CD4-positive, alpha-beta T cell treated with Interleukin-17A for 1 hour (primary cell): ENCODE measurements around the gene SMIM26.
"Not testable (repeated sequence)": the region's sequence is repeated elsewhere in the genome, so short reads cannot be mapped to it uniquely, and the experiment has no call there.

ENCODE experiments used
- DNase-seq: peaks from one replicate; pipeline ENCODE4 v3.0.0-alpha.2; 2020

The SMIM26 gene

DNA sequence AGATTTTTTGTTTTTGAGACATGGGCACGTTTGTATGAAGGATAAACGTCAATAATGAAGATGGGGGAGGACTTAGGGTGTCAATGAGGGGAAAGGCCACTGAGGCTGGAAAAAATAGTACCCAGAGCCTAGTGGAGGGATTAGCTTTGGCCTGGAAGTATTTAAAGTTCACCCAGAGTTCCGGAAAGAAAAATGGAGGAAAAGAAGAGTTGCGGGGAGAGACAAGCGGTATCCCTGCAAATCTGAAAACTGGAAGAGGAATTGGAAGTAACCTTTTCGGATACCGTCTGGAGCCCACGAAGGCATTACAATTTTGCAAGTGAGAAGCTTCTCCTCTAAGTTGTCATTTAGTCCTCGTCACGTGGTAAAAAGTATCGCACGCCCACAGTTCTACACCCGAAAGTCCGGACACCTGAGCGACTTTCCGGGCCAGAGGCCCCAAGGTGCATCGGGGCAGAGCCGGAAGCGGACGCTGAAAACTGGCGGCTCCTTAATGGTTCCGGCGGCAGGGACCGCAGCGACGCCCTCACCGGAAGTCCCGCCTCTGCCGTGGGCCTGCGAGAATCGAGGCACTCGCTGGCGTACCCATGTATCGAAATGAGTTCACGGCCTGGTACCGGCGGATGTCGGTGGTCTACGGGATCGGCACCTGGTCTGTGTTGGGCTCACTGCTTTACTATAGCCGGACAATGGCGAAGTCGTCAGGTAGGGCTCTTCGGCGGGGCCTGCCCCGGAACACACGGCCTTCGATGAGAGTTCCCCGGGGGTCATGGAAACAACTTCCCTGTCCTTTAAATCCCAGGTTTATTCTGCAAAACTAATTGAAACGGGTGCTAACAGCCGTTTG is at the start of gene SMIM26:
Gene SMIM26 (plus strand): TSS at position 541 of the 847 bp plus-strand sequence. CDS start 47 bp downstream, at position 588.
- DNase-seq = peak; percentile 95

GRCh38 chr20:18522066-18522465 is 45.2 kb upstream of the SMIM26 start:
- DNase-seq = not testable (repeated sequence)

GRCh38 chr20:18523066-18523465 is 44.2 kb upstream of the SMIM26 start:
- DNase-seq = no peak

- no peak for DNase-seq
Measured at GRCh38 chr20:18524646-18525045, 42.6 kb upstream of the SMIM26 start.

DNA sequence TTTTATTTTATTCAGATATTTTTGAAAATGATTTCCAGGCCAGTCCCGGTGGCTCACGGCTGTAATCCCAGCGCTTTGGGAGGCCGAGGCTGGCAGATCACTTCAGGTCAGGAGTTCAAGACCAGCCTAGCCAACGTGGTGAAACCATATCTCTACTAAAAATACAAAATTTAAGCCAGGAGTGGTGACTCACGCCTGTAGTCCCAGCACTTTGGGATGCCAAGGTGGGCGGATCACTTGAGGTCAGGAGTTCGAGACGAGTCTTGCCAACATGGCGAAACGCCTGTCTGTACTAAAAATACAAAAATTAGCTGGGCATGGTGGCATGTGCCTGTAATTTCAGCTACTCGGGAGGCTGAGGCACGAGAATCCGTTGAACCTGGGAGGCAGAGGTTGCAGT is 40.5 kb upstream of the SMIM26 start:
- not testable (repeated sequence) for DNase-seq

DNA sequence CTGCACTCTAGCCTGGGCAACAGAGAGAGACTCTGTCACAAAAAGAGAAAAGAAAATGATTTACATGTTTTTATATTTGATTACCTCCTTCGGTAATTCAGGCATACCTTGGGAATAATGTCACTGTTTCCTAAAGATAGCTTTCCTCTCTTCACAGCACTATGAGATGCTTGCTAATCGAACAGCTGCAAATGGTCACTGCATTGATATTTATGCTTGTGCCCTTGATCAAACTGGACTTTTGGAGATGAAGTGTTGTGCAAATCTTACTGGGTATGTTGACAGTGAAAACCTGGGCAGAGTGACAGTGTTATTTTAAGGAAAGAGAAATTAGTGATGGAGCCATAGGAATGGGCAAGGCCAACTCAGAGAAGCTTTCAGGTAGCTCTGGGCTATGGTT is 39.9 kb upstream of the SMIM26 start:
- DNase-seq = no peak

GRCh38 chr20:18527836-18528235 is 39.4 kb upstream of the SMIM26 start:
- no peak for DNase-seq

DNA sequence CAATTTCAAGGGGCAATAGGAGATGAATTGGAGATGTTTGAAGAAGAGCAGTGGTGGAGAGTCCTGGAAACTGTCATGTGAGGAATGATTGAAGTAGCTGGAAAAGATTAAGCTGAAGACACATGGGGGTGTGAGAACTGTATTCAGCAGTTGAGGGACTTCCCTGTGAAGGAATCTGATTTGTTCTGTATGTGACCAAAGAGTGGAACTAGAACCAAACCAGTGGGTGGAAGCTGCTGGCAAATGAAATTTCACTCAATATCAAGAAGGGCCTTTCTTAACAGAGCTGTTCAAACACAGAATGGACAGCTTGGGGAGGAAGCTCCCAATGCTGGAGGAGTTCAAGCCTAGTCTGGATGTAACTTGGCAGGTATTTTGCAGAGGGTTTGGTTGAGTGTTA is 38.2 kb upstream of the SMIM26 start:
- DNase-seq = no peak

- DNase-seq = no peak
Measured at GRCh38 chr20:18532626-18533025, 34.6 kb upstream of the SMIM26 start.

DNA sequence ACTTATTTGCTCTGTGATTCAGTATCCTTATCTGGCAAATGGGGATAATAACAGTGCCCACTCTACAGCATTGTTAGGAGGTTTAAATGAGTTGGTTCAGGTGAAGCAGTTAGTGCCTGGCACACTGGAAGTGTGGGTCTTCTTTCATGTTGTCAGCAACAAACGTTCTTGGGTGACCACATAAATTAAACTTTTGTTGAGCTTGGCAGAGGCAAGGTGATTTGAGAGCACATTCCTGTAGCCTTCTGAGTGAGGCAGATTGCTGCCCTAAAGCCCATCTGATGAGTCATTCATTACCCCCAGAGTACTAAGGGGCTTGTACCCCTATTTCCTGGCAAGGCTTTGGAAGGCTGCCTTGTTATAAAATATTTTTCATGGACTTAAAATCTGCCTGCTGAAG is 33.7 kb upstream of the SMIM26 start:
- DNase-seq = no peak

- no peak for DNase-seq
Measured at GRCh38 chr20:18533978-18534644, 33.1 kb upstream of the SMIM26 start.

DNA sequence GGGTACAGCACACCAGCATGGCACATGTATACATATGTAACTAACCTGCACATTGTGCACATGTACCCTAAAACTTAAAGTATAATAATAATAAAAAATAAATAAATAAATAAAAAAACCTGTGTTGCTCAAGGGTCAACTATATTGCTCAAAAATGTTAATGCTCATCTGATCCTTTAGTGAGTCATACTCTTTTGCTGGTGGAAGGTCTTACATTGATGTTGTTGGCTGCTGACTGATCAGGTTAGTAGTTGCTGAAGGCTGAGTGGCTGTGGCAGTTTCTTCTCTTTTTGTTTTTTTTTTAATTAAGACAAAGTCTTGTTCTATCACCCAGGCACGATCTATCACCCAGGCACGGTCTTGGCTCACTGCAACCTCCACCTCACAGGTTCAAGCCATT is 29.6 kb upstream of the SMIM26 start:
- no peak for DNase-seq

DNA sequence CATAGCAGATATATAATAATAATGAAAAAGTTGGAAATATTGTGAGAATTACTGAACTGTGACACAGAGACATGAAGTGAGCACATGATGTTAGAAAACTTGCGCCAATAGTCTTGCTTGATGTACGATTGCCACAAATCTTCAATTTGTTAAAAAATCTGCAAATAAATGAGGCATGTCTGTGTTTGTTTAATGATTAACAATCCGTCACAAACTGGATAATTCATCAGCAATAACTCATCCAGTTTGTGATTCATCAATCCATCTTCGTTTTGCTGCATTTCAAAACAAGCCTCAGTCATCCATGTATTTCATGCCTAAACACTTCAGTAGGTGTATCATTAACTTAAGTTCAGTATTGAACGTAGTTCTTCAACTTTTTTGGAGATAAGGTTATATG is 25.5 kb upstream of the SMIM26 start:
- no peak for DNase-seq

GRCh38 chr20:18543216-18543615 is 24.0 kb upstream of the SMIM26 start:
- no peak for DNase-seq

DNA sequence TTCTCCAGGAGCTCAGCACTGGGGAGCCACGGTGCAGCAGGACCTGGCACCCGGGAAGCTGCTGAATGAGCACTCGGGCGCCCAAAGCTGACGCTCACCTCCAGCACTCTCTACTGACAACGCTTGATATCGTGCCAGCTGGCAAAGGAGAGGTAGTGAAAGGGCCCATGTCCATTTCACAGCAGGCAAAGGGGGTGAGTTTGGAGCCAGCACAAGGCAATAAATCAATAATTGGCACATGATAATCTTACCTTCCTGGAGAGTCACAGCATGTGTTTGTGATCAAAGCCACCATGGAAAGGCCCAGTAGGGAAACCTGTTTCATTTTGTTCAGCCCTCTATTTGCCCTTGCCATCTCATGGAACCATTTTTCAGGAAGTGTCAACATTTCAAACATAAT is 23.3 kb upstream of the SMIM26 start:
- no peak for DNase-seq

DNA sequence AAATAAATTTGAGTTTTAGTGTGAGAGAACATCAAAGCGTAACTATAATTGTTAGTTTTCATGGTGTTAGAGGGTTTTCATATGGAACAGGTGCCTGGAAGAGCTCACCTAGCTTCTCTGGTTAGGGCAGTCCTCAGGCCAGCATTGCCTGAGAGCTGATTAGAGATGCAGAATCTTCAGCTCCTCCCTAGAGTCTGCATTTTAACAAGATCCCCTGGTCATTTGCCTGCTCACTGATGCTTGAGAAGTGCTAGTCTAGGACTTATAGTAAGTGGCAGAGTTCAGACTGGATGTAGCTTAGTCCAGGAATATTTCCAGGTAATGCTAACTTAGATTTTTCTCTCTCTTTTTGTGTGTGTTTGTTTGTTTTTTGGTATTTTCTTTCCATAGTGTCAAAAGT is 21.7 kb upstream of the SMIM26 start:
- no peak for DNase-seq

DNA sequence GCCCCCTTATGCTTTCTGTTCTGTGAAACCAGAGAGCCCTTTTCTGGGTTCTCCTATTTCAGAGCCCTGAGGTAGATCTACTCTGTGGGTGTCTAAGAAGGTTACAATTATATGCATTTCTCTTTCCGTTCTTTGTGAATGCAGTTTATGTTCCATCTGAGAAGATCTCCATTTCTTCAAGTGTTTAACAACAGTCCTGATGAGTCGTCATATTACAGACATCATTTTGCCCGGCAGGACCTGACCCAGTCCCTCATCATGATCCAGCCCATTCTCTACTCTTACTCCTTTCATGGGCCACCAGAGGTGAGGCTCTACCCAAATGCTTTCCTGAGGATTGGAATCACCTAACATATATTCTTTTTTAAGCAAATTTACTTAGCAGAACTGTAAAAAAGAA is 18.8 kb upstream of the SMIM26 start:
- DNase-seq = no peak

- no peak for DNase-seq
Measured at GRCh38 chr20:18553746-18554145, 13.5 kb upstream of the SMIM26 start.

GRCh38 chr20:18567739-18568091 is 483 bp downstream of the SMIM26 start:
- no peak for DNase-seq

- DNase-seq = no peak
Measured at GRCh38 chr20:18571009-18571408, 3.8 kb downstream of the SMIM26 start.

DNA sequence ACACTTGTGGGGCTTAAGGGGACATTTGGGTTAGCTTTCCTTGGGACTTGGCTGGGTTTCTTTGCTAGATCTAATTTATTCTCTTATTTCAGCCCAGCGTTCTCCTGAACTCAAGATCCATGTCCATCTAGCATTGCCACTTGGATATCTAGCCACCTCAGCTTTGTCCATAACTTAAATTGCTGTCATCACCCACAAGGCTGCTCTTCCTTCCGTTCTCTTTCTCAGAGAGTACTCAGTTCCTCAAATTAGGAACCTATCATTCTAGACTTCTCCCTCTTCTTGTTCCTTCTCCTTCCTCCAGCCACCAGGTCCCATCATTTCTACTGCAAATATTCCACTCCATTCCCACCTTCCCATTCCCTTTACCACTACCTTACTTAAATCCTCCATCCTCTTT is 4.3 kb downstream of the SMIM26 start:
- no peak for DNase-seq

- DNase-seq = no peak
Measured at GRCh38 chr20:18577942-18578341, 10.7 kb downstream of the SMIM26 start.

DNA sequence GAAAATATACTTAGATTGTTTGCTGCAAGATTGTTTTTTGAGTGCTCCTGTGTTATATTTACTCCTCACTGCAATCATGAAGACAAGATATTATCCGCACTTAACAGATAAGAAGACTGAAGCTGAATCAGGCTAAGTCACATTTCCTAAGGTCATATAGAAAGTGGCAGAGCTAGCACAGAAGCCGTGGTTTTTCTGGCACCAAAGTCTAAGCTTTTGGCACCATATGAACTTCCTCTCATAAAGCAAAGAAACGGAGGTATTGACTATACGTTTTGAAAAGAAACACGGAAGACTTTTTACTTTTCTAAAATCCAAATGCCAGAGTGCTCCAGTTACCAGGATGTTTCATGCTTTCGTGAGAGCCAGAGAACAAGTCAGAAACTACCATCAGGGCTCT is 11.3 kb downstream of the SMIM26 start:
- DNase-seq = no peak

DNA sequence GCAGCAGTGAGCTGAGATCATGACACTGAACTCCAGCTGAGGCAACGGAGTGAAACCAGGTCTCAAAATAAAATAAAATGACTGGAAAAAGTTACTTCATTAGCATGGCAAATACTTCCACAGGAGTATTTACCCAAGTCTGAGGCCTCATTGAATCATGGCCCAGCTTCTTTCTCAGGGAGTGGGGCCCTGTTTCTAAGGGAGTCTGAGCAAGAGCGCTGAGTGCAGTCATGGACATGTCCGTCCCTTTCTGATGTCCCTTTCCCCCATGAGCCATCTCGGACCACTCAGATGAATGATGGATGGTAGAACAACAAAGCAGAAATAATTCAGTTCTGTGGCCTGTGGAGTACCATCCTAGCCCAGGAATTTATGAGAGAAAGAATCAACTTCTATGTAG is 12.8 kb downstream of the SMIM26 start:
- no peak for DNase-seq

DNA sequence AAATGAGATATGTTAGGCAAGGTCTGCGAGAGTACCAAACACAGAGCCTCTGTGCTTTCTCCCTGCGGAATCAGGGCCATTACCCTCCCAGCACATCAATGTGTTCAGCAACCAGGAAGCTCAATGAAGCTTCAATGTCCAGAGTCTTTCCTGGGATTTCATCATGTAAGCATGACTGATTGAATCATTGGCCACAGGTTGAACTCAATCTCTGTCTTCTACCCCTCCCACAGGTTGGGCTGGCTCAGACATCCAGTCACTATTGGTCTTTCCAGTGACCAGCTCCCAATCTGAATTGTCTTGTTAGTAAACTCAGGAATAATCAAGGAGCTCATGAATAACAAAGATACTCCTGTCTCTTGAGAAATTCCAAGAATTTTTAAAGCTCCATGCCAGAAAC is 17.9 kb downstream of the SMIM26 start:
- DNase-seq = no peak
